NT2/D1 (cell line): ENCODE measurements around the gene CFAP206.

Experiments
- SUZ12 ChIP-seq: IDR thresholded peaks from 2 replicates; pipeline ENCODE4 v1.6.1; 2011; ENCODE audit not compliant: insufficient read length, insufficient read depth; ENCODE audit errors: extremely low read depth
- YY1 ChIP-seq: IDR thresholded peaks from 2 replicates; pipeline ENCODE4 v1.6.1; 2011; ENCODE audit not compliant: insufficient read length, insufficient read depth
- ZNF274 ChIP-seq: IDR thresholded peaks from 2 replicates; pipeline ENCODE4 v1.6.1; 2011; ENCODE audit warnings: mild to moderate bottlenecking, low read depth, low read length

DNA sequence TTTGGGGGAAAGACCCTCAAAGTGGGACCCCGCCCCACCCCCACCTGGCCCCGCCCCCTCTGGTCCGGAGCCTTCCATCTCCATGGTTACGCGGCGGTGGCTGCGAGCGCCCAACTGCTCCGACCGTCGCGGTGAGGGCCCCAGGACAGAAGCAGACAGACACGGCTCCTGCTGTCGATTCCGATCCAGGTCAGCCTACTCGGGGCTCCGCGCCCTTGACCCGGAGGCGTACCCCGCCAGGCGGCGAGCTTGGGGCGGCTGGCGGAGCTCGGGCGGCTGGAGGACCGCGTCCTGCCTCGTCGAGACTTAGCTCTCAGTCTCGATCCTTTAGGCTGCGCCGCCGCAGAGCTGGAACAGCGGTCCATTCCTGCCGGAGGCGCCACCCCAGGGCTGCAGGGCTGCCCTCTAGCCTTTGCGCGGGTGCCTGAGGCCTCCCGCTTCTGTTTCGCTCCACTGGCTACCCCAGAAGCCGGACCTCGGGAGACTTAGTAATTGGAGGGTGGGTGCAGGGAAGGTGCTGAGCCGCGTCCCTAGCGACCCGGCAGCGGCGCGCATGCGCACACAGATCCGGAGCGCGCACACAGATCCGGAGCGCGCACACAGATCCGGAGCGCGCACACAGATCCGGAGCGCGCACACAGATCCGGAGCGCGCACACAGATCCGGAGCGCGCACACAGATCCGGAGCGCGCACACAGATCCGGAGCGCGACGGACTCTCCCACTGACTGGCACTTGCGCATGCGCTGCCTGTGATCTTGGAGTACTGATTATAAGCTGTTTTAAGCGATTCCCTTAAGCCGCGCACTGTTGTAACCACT is at the start of gene CFAP206:
- TF ChIP-seq ZNF274 (no peak), YY1 (no peak), SUZ12 (no peak)
